ENCODE measurements around the gene C17orf58. TPM values are rescaled to one million over a fixed set of nuclear protein-coding genes. Genes with fewer than 3 reads are reported as not detected.

The C17orf58 gene
- total and polyA plus RNA-seq, 9 of the 15 experiments (the other 6 are each of a cell fraction or from before 2014, with no cell fraction given), result 8.6 to 37.4 (median 27.6) TPM

GRCh38 chr17:67993153-67993997, 2.9 kb downstream of the C17orf58 start (continued):
- TF ChIP-seq ASH1L (IDR thresholded peaks at IDR 0.05; ENCODE audit: borderline replicate concordance, low read depth, partially characterized antibody) (no peak), AFF4 (CRISPR knock-in tag; IDR thresholded peaks at IDR 0.05) (no peak), TOE1 (IDR thresholded peaks at IDR 0.05; ENCODE audit: borderline replicate concordance) (peak; percentile 46; the same call in 1 of the 2 replicates), TOE1 (CRISPR knock-in tag; IDR thresholded peaks at IDR 0.05; ENCODE audit: borderline replicate concordance, low read depth) (no peak), SPI1 (IDR thresholded peaks at IDR 0.05; ENCODE audit: borderline replicate concordance, low read depth, low read length) (no peak), SRSF3 (IDR thresholded peaks at IDR 0.05; ENCODE audit: insufficient read depth, low read length) (no peak), ZNF639 (CRISPR knock-in tag; conservative IDR thresholded peaks at IDR 0.05 in 1 of 2, IDR thresholded peaks at IDR 0.05 in 1 of 2) (peak in 1 of 2 experiments; percentile 97; a peak in 2 of 4 replicates), PHF20 (IDR thresholded peaks at IDR 0.05; ENCODE audit: partially characterized antibody) (peak; percentile 45), ARHGAP35 (IDR thresholded peaks at IDR 0.05; ENCODE audit: partially characterized antibody) (no peak), NUFIP1 (IDR thresholded peaks at IDR 0.05; ENCODE audit: partially characterized antibody) (no peak), BHLHE40 (IDR thresholded peaks at IDR 0.05; ENCODE audit: low read length) (peak; percentile 43; the same call in 1 of the 2 replicates), IRF2 (CRISPR knock-in tag; IDR thresholded peaks at IDR 0.05) (no peak), ZFP1 (CRISPR knock-in tag; IDR thresholded peaks at IDR 0.05) (no peak), IFI16 (CRISPR knock-in tag; IDR thresholded peaks at IDR 0.05) (no peak), ZBTB8A (IDR thresholded peaks at IDR 0.05; ENCODE audit: partially characterized antibody) (no peak), ZNF583 (CRISPR knock-in tag; IDR thresholded peaks at IDR 0.05) (0 out of 2 replicates have a peak, but pooled peaks have one; percentile 9), POLR2H (tag; IDR thresholded peaks at IDR 0.05; ENCODE audit: low read depth) (peak; percentile 64), JUND (IDR thresholded peaks at IDR 0.05; ENCODE audit: borderline replicate concordance, low read depth, low read length) (no peak), JUND (tag; IDR thresholded peaks at IDR 0.05; ENCODE audit: borderline replicate concordance, low read depth, low read length) (no peak), ZKSCAN1 (IDR thresholded peaks at IDR 0.05; ENCODE audit: low read depth, low read length) (no peak)
- TF ChIP-seq, protein P1, sequence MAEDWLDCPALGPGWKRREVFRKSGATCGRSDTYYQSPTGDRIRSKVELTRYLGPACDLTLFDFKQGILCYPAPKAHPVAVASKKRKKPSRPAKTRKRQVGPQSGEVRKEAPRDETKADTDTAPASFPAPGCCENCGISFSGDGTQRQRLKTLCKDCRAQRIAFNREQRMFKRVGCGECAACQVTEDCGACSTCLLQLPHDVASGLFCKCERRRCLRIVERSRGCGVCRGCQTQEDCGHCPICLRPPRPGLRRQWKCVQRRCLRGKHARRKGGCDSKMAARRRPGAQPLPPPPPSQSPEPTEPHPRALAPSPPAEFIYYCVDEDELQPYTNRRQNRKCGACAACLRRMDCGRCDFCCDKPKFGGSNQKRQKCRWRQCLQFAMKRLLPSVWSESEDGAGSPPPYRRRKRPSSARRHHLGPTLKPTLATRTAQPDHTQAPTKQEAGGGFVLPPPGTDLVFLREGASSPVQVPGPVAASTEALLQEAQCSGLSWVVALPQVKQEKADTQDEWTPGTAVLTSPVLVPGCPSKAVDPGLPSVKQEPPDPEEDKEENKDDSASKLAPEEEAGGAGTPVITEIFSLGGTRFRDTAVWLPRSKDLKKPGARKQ (CRISPR knock-in tag; IDR thresholded peaks at IDR 0.05), result no peak
